Parathyroid adenoma (tissue), 2 donors: Measurements from ENCODE around the gene PLD6.

ENCODE experiments used
- H2AFZ ChIP-seq: fragments of 300-600 bp; sonication (generic); one replicate; pipeline ENCODE4 v1.7.0; 2017; ENCODE audit warnings: antibody characterized with exemption, mild to moderate bottlenecking
- H3K27ac ChIP-seq: fragments of 300-600 bp; sonication (generic); one replicate; pipeline ENCODE4 v1.7.0; 2017
- H3K27me3 ChIP-seq: fragments of 300-600 bp; sonication (generic); one replicate; pipeline ENCODE4 v1.7.0; 2017; ENCODE audit warnings: low read length; ENCODE audit not compliant: control insufficient read depth, insufficient read depth
- H3K36me3 ChIP-seq: fragments of 300-600 bp; sonication (generic); one replicate; pipeline ENCODE4 v1.7.0; 2017; ENCODE audit warnings: low read length; ENCODE audit not compliant: control insufficient read depth, insufficient read depth
- H3K4me1 ChIP-seq: fragments of 300-600 bp; sonication (generic); one replicate; pipeline ENCODE4 v1.7.0; 2017; ENCODE audit warnings: control low read depth
- H3K4me2 ChIP-seq: fragments of 300-600 bp; sonication (generic); one replicate; pipeline ENCODE4 v1.7.0; 2017; ENCODE audit warnings: low read length
- H3K4me3 ChIP-seq: fragments of 300-600 bp; sonication (generic); one replicate; pipeline ENCODE4 v1.7.0; 2017; ENCODE audit warnings: low read depth, low read length
- H3K79me2 ChIP-seq: fragments of 300-600 bp; sonication (generic); one replicate; pipeline ENCODE4 v1.7.0; 2017; ENCODE audit warnings: control low read depth
- H3K9ac ChIP-seq: fragments of 300-600 bp; sonication (generic); one replicate; pipeline ENCODE4 v1.7.0; 2017; ENCODE audit warnings: mild to moderate bottlenecking
- H3K9me3 ChIP-seq: fragments of 300-600 bp; sonication (generic); one replicate; pipeline ENCODE4 v1.7.0; 2017; ENCODE audit warnings: low read length; ENCODE audit not compliant: control insufficient read depth
- CTCF ChIP-seq: fragments of 300-600 bp; sonication (generic); IDR thresholded peaks from one replicate; pipeline ENCODE4 v1.7.0; 2017; ENCODE audit warnings: antibody characterized with exemption, mild to moderate bottlenecking
- donor health status: primary hyperparathyroidism.

The PLD6 gene

GRCh38 chr17:17183744-17184143, 22.4 kb downstream of the PLD6 start:
- Histone ChIP-seq H3K36me3 (no peaks in the 10 kb centered on the region), H3K9ac (no peak overlapping the region), H3K4me1 (no peaks in the 10 kb centered on the region)

GRCh38 chr17:17182598-17183136, 23.5 kb downstream of the PLD6 start:
- no peaks in the 10 kb centered on the region for H3K79me2 ChIP-seq
- no peak for TF ChIP-seq CTCF
- H3K4me2 ChIP-seq = no peak overlapping the region
- H3K4me3 ChIP-seq = no peak overlapping the region
- no peak overlapping the region for H3K9ac ChIP-seq
- H3K9me3 ChIP-seq = no peaks in the 10 kb centered on the region
- no peaks in the 10 kb centered on the region for H3K27me3 ChIP-seq
- H3K27ac ChIP-seq = no peak overlapping the region
- H3K36me3 ChIP-seq = no peaks in the 10 kb centered on the region
- H3K4me1 ChIP-seq = no peaks in the 10 kb centered on the region
- H2AFZ ChIP-seq = no peak overlapping the region

More at GRCh38 chr17:17183744-17184143, 22.4 kb downstream of the PLD6 start:
- Histone ChIP-seq H3K9me3 (no peaks in the 10 kb centered on the region), H2AFZ (no peak overlapping the region), H3K79me2 (no peaks in the 10 kb centered on the region), H3K4me2 (no peak overlapping the region), H3K27ac (no peak overlapping the region), H3K27me3 (no peaks in the 10 kb centered on the region), H3K4me3 (no peak overlapping the region)
- no peak for TF ChIP-seq CTCF

GRCh38 chr17:17181666-17182597, 24.2 kb downstream of the PLD6 start:
- H3K4me3 ChIP-seq = no peak overlapping the region
- H3K27ac ChIP-seq = no peak overlapping the region

GRCh38 chr17:17180741-17181525, 25.2 kb downstream of the PLD6 start:
- Histone ChIP-seq H3K27ac (no peak overlapping the region), H3K9ac (no peak overlapping the region), H3K4me2 (no peak overlapping the region), H3K4me1 (no peaks in the 10 kb centered on the region), H3K36me3 (no peaks in the 10 kb centered on the region), H3K4me3 (no peak overlapping the region), H3K27me3 (no peaks in the 10 kb centered on the region), H3K79me2 (no peaks in the 10 kb centered on the region), H2AFZ (no peak overlapping the region), H3K9me3 (no peaks in the 10 kb centered on the region)
- no peak for TF ChIP-seq CTCF

More at GRCh38 chr17:17181666-17182597, 24.2 kb downstream of the PLD6 start:
- Histone ChIP-seq H3K9me3 (no peaks in the 10 kb centered on the region), H2AFZ (no peak overlapping the region), H3K36me3 (no peaks in the 10 kb centered on the region), H3K9ac (no peak overlapping the region), H3K27me3 (no peaks in the 10 kb centered on the region), H3K4me1 (no peaks in the 10 kb centered on the region), H3K4me2 (no peak overlapping the region), H3K79me2 (no peaks in the 10 kb centered on the region)
- no peak for TF ChIP-seq CTCF
